ENCODE measurements around the gene EIF5AL1. TPM values are rescaled to one million over a fixed set of nuclear protein-coding genes. Genes with fewer than 3 reads are reported as not detected.
"Not testable (repeated sequence)": the region's sequence is repeated elsewhere in the genome, so short reads cannot be mapped to it uniquely, and the experiment has no call there.

Gene EIF5AL1
- total RNA-seq, 1 experiment from 2014 or later, result 0.72 TPM

DNA sequence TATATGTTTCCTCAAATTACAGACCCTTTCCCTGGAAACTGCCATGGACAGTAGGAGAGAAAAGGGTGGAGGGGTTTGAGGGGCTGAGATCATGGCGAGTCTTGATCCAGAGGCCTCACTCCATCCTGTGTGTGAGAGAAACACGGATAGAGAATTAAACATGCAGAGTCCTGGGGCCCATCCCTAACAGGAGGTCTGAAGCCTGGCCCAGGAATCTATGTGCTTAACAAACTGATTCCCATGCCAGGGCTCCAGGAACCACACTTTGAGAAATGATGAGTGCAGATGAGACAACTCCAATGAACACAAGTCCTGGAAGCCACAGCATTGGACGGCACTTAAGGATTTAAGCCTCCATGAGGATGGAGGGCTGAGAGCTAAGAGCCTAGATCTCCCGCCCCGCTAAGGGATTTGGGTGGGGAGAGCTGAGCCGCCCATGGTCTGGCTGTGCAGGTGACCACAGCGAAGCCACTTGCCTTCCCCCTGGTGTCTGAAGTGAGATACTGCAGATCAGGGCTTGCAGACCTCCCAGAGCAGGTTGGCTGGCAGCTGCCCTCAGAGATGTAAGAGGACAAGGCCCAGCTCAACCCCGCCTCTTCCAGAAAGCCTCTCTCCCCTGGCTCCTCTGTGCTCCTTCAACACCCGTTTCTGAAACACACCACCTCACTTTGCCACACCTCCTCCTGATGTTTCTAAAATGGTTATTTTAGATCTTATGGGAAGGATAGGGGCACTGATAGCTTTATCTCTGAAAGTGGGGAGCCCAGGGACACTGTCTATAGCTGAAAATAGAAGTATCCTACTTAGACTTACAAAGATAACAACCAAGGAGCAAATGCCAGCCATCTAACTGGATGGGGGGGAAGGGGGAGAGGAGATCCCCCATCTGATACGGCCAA is 24.8 kb upstream of the EIF5AL1 start:
- peak; percentile 87 for DNase-seq (ENCODE audit: low spot score)

DNA sequence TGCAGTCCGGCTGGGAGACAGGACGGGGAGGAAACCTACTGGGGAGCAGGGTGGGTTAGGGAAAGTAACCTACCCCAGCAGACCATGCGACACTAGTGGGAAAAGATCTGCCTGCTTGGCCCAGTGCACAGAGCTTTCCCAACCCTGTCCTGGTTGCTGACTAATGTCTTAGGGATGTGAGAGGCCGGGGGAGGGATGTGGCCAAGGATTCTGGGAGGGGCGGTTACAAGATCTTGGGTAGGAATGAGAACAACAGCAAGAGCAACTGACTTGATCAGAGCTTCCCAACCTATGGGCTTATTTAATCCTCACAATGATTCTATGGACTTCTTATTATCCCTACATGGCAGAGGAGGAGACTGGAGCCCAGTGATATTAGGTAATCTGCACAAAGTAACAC is 24.0 kb upstream of the EIF5AL1 start:
- DNase-seq (ENCODE audit: low spot score), result peak; percentile 92

DNA sequence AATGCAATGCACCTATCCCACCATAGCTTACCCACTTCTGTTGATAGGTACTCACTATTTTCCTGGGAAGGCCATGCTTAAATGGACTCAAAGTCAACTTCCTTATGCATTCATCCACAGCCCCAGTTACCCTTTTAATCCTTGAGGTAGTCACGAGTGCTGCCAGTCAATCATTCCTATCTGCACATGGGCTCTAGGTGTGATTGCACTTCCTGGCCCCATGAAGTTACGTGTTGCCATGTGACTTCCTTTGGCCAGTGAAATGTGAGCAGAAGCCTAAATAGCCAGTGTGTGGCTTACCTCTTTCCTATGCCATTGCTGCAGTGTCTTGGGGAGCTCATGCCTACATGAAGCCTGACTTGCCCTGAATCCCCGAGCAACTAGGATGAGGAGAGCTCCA is 23.5 kb upstream of the EIF5AL1 start:
- peak; percentile 13 for DNase-seq (ENCODE audit: low spot score)

DNA sequence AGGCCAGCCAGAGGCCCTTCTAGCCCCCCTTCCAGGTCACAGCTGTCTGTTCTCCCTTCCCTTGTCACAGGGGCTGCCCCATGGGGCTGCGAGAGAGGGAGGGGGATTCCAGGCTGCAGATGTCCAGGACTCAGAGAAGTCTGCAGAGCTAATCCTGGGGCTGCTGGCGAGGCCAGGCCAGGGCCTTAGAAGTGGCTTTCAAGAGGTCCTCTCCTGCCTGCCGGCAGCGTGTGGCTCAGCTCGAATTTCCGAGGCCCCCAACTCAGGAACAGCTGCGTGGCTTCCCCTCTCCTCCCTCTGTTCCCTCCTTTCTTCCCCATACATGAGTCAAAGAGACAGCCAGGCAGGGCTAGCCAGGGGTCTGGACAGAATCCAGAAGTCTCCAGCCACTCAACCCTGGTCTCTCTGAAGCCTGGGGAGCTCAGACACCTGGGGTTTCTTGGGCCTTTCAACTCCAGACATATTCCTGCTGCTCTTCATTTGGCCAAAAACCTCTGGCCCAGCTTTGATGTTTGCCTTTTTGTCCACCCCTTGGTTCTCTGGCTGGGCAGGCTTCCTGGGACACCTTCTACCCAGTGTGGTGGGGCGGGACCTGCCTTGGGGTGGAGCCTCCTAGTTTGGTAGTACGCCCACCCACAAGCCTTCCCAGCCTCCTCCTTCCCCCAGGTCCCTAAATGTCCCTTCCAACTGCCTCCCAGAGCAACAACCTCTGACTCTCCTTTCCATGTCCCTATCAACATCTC is 21.8 kb upstream of the EIF5AL1 start:
- DNase-seq (ENCODE audit: low spot score), result peak; percentile 20

DNA sequence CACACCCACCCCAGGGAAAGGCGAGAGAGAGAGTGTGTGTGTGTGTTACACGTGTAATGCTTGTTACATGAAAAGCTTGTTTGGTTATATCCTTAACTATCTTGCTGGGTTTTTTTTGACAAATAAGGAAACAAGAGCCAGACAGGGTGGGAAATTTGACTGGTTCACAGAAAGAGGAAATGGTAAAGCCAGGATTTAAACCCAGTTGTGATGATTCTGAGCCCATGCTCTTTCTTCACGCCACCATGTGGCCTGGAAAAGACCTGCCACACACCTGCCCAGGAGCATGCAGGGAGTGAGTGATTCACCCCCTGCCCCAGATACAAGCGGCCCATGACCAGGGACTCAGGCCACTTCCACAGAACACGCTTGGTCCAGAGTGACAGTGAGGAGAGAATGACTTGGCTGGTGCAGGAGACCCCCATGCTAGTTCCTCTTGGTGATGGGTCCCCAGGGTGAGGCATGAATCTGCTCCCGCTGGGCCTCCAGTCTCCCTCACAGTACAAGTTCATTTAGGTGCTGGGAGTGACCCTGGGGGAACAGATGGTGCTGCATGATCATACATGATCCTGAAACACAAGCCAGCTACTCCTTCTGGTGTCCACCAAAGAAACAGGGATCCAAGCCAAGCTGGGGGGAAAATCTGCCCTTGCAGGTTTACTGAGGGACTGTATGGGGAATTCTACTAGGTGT is 21.0 kb upstream of the EIF5AL1 start:
- DNase-seq (ENCODE audit: low spot score), result no peak

DNA sequence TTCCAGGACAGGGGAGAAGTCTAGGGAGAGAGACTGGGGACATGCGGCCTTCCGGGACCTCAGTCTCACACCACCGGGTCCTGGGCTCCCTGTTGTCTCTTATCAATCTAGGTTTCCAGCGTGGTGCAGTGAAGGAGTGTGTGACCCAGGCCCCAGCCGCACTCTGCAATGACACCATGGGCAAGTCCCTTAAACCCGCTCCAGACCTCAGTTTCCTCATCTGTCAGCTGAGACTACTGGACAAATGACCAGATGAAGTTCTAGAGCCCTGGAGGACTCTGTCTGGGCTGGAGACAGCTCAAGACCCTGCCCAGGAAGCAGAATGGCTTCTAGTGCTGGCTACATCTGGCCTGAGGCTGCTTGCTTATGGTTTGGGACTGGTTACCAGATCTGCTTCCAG is 20.1 kb upstream of the EIF5AL1 start:
- DNase-seq (ENCODE audit: low spot score), result no peak

DNA sequence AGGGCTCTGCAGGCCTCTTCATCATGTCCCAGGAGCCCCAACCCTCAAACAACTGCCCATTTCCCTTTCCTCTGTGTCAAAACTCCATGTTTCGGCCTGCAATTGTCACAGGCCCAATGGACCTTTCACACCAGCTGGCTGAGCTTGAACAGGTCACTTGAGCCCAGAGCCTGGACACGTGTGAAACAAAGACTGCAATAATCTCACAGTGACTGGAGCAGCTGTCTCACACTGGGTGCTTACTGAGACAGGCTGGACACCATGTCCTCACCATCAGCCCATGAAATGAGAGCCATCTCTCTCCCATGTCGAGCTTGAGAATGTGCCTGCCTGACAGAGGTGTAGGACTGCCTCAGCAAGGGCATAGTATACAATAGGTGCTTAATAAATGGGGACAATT is 19.5 kb upstream of the EIF5AL1 start:
- DNase-seq (ENCODE audit: low spot score), result no peak

DNA sequence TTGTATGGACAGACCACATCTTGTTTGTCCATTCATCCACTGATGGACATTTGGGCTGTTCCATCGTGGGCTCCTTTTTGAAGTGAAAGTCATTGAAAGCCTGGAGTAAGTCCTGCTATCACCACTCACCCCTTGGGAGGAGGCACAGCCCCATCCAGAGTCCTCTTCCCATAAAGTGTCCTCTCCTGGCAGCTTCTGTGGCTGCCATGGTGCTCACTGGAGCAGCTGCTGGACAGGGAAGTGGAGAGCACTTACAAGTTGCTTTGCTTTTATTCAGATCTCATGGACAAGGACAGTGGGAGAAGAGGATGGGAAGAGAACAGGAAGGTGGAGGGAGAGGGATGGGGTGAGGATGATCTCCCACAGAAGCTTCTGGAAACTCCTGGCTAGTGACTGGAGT is 18.5 kb upstream of the EIF5AL1 start:
- DNase-seq (ENCODE audit: low spot score), result no peak

DNA sequence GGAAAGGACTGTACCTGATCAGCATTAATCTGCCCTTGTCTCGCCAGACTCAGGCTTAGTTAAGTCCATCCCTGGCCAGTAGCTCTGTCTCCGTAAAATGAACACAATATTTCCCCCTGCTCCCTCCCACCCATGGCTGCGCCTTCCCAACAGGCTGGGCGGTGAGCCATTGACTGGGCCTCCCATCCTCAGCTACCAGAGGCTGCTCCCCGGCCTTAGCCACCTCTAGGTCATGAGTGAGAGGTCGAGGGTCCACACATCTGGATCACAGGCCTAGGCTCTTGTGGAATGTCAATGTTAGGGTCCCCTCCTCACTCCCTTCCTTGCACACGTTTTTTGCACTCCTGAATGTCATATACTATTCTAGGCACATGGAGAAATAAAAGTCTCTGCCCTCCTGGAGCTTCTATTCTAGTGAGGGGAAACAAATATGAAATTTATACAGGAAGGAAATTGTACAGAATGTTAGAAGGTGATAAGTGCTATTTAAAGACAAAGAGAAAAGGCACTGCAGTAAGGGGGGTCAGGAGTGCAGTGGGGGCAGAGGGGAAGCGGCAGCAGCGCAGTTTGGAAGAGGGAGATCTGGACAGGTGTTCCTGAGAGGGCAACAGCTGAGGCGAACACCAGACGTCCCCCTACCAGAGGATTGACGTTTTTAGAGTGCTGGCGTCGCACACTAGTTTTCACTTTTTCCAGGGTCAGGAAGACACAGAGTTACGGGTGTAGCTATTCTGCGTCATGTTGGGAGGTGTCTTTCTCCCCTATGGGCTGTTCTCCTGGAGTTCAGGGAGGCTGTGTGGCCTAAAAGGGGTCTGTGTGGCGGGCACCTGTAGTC is 17.2 kb upstream of the EIF5AL1 start:
- no peak for DNase-seq (ENCODE audit: low spot score)

DNA sequence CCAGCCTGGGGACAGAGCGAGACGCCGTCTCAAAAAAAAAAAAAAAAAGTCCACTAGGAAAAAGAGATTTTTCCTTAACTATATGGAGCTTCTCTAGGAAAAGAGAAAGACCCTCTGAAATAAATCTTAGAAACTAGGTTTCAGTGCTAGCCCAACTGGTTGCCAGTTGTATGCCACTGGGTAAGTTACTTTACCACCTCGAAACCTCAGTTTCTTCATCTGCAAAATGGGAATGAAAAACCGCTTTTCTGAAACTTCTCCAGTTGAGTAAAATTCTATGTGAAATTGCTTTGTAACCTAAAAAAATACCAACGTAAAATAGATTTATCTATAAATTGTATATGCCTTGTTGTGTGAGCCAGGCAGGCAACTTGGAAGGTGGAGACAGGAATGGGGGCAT is 16.5 kb upstream of the EIF5AL1 start:
- no peak for DNase-seq (ENCODE audit: low spot score)

DNA sequence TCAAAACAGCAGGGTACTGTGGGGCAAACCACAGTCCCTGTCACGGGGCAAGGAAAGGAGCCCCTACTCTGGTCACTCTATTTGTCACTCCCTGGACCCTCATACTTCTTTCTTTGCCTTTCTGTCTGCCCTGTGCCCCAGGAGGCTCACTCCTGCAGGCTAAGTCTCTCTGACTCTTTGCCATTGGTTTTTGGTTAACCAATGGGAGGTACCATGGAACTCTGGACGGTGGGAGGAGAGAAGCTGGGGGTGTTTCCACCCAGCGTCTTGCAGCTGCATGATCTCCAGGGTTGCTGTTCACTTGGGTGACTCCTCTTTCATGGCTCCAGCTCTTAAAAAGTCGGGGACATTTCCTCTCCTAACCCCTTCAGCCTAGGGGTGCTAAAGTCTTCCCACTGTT is 15.4 kb upstream of the EIF5AL1 start:
- no peak for DNase-seq (ENCODE audit: low spot score)

DNA sequence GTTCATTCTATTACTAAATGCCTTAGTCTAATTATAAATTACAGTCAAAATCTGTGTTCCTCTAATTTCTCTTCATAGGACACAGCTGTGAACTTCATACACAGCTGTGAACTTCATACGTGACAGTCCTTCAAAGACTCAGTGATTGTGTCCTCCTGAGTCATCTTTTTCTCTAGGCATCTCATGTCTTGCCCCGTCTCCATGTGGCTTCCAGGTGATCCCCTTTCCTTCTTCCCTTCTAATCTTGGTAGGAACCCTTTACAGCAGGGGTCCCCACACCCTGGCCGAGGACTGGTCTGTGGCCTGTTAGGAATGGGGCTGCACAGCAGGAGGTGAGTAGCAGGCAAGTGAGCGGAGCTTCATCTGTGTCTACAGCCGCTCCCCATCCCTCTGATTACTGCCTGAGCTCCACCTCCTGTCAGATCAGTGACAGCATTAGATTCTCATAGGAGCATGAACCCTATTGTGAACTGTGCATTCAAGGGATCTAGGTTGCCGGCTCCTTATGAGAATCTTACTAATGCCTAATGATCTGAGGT is 14.0 kb upstream of the EIF5AL1 start:
- no peak for DNase-seq (ENCODE audit: low spot score)

DNA sequence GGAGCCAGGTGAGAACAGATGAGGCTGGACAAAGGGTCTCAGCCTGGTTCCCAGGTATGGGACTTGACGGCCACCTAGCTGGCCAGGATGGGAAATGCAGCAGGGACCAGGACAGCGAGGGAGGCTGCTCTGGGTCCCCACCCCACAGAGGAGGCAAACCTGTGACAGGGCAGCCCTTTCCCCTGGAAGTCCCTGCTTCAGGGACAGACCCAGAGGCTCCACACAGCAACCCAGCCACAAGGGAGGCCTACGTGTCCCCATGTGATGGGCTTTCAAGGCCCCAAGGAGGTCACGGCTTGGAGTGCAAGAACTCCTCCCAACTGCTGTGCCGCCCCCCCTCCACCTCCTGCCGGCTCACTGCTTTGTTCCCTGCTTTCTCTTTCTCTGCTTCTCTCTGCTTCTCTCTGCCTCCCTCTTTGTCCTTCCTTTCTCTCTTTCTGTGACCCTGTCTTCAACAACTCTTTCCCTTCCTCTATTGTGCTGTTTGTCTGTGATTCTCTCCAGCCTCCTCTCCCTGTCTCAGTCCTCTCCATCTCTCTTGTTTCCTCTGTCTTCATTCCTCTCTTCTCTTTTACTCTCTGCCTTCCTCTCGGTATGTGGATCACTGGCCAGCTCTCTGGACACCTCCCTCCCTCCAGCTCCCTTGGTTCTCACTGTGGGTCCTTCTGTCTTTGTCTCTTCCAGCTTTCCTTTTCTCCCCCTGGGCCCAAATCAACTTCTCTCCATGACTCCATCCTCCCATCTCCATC is 9.6 kb upstream of the EIF5AL1 start:
- peak; percentile 21 for DNase-seq (ENCODE audit: low spot score)

DNA sequence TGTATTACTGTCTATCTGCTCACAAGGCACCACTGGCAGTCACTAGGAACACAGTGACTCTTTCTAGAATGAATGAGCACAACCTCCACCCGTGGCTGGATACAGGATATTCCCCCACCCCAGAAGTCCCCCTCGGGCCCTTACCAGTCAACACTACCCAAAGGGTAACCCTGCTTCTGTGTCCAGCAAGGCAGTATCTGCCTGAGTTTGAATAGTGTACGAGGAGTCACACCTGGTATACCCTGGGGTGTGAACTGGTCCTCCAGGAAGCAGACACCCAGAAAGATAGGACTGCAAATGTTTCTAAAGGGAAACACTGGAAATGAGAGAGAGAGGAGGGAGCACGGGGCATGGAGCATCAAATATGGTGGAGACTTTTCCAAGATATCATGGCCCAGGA is 8.5 kb upstream of the EIF5AL1 start:
- DNase-seq (ENCODE audit: low spot score), result not testable (repeated sequence)

DNA sequence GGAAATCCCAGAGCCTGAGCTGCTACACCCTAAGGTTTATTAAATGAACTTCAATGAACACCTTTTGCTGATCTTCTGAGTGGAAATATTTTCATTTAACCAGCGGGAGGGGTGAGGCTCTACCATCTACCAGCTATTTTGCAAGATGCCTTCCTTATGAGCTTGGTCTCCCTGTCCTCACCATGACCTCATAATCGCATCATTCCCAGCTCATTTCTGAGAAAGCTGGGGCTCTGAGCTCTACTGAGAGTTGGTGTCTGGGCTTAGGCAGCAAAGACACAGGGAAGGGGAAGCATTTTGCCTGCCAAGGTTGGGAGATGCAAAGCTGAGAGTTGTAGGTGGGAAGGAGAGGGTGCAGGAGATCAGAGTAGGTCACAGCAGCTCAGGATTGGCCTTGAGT is 7.8 kb upstream of the EIF5AL1 start:
- not testable (repeated sequence) for DNase-seq (ENCODE audit: low spot score)

DNA sequence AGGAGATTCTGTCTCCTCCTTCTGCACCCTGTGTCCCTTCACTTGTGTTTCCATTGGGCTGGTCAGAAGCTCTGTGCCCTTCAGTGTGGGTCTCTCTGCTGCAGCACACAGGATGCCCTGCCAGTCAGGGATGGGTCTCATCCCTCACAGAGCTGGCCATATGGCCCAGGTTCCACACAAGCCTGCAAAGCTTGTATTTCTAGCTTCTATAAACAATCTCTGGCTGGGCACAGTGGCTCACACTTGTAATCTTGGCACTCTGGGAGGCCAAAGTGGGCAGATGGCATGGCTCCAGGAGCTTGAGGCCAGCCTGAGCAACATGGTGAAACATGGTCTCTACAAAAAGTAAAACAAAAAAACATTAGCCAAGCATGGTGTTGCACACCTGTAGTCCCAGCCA is 7.0 kb upstream of the EIF5AL1 start:
- not testable (repeated sequence) for DNase-seq (ENCODE audit: low spot score)

DNA sequence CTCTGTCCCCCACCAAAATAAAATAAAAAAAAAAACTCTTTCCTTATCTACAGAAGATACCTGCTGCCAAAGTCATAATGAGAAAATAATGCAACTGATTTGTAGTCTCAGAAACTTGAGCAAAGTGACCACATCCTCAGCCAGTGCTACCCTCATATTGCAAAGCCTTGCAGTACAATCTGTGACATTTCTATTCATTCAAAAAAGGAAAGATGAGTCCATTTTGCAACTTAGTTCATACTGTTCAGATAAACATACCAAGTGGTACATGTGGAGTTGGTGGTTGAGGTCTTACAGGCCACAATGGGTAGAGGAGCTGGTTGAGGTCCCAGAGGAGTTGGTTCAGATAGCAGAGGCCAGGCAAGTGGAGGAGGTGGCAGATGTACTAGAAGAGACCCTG is 6.5 kb upstream of the EIF5AL1 start:
- no peak for DNase-seq (ENCODE audit: low spot score)

DNA sequence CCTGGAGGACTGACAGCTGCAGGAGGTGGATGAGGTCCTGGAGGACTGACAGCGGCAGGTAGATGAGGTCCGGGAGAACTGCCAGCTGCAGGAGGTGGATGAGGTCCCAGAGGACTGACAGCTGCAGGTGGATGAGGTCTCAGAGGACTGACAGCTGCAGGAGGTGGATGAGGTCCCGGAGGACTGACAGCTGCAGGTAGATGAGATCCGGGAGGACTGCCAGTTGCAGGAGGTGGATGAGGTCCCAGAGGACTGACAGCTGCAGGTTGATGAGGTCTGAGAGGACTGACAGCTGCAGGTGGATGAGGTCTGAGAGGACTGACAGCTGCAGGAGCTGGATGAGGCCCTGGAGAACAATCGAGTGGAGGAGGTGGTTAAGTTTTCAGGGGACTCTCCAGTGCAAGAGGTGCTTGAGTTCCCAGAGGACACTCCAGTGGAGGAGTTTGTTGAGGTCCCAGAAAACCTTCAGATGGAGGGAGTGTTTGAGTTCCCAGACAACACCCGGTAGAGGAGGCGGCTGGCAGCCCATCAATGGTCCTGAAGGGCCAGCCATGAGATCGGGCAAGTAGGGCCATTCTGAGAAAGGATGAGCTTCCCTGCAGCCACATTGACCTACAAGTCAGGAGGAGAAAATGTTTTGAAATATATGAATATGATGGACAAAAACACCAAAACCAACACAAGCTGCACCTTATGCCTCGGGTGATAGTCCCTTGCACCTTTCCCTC is 4.7 kb upstream of the EIF5AL1 start:
- no peak for DNase-seq (ENCODE audit: low spot score)

DNA sequence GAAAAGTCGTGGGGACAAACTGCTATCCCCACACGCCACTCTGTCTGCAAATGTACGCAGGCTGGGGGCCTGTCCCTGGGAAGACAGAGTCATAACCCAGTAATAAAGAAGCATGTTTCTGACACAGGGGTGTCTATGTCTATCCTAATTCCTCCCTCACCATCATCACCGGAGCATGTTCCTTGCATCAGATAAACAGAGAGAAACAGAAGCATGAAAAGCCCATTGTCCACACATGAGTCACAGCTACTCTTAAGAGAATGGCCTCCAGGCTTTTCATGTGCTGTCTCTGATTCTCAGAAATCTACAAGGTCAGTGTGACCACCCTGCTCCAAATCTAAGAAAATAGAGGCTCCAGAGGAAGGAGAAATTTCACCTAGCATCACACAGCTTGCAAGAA is 4.1 kb upstream of the EIF5AL1 start:
- not testable (repeated sequence) for DNase-seq (ENCODE audit: low spot score)
